ENCODE data around the gene PTCD2. TPM values are rescaled to one million over a fixed set of nuclear protein-coding genes. Genes with fewer than 3 reads are reported as not detected.

The PTCD2 gene
- total and polyA plus RNA-seq, 11 donors = 5.3 to 21.5 (median 13.0) TPM

DNA sequence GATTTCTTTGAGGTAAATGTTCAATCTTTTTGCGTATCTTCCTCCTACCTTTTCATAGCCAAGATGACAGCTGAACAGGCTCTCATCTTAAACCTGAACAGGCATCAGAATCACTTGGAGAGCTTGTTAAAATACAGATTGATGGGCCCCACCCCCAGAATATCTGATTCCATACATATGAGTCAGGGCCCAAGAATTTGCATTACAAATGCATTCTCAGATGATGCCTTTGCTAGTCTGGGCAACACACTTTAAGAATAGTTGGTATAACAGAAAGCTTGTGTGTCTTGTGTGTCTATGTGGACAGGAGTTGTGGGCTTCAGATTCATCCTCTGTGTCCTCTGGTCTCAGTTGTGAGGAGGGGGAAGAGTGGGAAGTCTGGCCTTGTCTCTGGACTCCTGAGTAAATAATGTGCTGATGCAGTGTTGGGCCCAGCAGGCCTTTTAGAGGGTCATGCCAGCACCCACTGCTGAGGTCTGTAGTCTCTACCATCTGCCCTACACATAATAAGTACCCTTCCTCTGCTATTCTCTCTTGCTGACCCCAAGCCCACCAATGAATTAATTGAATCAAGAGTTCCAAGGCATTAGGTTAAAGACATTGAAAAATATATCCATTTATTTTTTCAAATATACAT lies 43.1 kb downstream of the PTCD2 start:
- DNase-seq = no peak
- peaks cover 0 to 25% (median 10%) of the 10 kb centered on the region in 12 donors for H3K4me1 ChIP-seq
- ATAC-seq = no peak
- intact Hi-C loops (cut with DNase I) = loop anchor here in 3 of 10 donors (10.0 kb wide), 2 partner anchors 452 to 462 kb away; partner anchors contain the start of gene TNPO1 (in 1 of the 3)
- no peaks in the 10 kb centered on the region for H3K27me3 ChIP-seq
- peaks cover 0 to 50% (median 35%) of the 10 kb centered on the region in 9 donors for H3K36me3 ChIP-seq
- H3K27ac ChIP-seq = no peak overlapping the region
- TF ChIP-seq POLR2A (IDR thresholded peaks at IDR 0.05) = no peak
- TF ChIP-seq, protein P1, sequence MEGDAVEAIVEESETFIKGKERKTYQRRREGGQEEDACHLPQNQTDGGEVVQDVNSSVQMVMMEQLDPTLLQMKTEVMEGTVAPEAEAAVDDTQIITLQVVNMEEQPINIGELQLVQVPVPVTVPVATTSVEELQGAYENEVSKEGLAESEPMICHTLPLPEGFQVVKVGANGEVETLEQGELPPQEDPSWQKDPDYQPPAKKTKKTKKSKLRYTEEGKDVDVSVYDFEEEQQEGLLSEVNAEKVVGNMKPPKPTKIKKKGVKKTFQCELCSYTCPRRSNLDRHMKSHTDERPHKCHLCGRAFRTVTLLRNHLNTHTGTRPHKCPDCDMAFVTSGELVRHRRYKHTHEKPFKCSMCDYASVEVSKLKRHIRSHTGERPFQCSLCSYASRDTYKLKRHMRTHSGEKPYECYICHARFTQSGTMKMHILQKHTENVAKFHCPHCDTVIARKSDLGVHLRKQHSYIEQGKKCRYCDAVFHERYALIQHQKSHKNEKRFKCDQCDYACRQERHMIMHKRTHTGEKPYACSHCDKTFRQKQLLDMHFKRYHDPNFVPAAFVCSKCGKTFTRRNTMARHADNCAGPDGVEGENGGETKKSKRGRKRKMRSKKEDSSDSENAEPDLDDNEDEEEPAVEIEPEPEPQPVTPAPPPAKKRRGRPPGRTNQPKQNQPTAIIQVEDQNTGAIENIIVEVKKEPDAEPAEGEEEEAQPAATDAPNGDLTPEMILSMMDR (IDR thresholded peaks at IDR 0.05) = no peak
- no peak overlapping the region for H3K4me3 ChIP-seq
- H3K9me3 ChIP-seq = no peaks in the 10 kb centered on the region
- 93 to 97% (median 96%) methylated on average over 1 of the region's 1 CpG for WGBS, 4 donors

DNA sequence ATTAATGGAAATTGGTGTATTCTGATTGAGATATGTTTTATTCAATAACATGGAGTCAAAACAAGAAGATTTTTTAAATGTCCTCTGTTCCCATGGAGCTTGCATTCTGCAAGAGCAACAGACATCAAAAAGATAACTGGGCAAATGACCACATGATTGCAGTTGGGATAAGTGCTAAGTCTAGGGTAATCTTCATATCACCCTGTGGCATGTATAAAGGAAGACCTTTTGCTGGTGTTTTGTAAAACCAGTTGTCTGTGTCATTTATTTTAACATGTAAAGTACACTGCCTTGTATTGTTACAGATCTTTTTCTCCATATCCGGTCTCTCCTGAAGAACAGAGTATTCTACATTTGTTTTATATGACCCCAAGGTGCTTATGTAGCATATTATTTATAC lies 44.0 kb downstream of the PTCD2 start:
- no peak for ATAC-seq
- 94 to 100% (median 95%) methylated on average over 1 of the region's 1 CpG for WGBS, 4 donors
- intact Hi-C loops (cut with DNase I) = loop anchor here in 4 of 10 donors (2.0 to 10.0 kb wide), 3 partner anchors 161 to 461 kb away; partner anchors contain the start of gene TNPO1 (in 1 of the 4)

DNA sequence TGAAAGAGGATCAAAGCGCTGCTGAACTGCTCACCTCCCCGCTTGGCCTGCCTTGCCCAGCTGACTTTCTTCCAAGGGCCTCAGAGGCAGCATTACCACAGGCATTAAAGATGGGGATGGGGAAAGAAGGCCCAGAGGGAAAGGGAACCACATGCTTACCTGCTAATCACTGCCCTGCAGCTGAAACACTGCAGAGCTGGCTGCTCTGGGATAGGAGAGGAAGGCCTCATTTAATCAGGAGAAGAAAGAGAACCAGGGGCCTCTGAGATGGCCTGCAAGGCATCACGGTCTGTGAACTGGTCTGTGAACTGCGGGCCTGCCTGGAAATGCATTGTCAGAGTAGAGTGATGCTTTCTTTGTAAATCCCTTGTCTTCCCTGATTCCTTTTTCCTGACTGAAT lies 44.8 kb downstream of the PTCD2 start:
- ATAC-seq = no peak
- WGBS, 4 donors = 92 to 100% (median 97%) methylated on average over 3 to 4 of the region's 4 CpGs
- Histone ChIP-seq H3K27ac (no peak overlapping the region), H3K27me3 (no peaks in the 10 kb centered on the region), H3K36me3 (peaks cover 0 to 33% (median 18%) of the 10 kb centered on the region in 9 donors), H3K9me3 (no peaks in the 10 kb centered on the region), H3K4me3 (no peak overlapping the region), H3K4me1 (peaks cover 0 to 42% (median 11%) of the 10 kb centered on the region in 12 donors)
- DNase-seq = no peak
- TF ChIP-seq POLR2A (IDR thresholded peaks at IDR 0.05) = no peak
- TF ChIP-seq, protein P1 (IDR thresholded peaks at IDR 0.05) = no peak
- intact Hi-C loops (cut with DNase I) = loop anchor here in 7 of 10 donors (2.0 to 10.0 kb wide), 6 partner anchors 82 to 460 kb away; partner anchors contain the start of gene TNPO1 (in 4 of the 7)

More for the DNA sequence above, 44.0 kb downstream of the PTCD2 start:
- Histone ChIP-seq H3K4me3 (no peak overlapping the region), H3K27ac (no peak overlapping the region), H3K36me3 (peaks cover 0 to 41% (median 26%) of the 10 kb centered on the region in 9 donors), H3K27me3 (no peaks in the 10 kb centered on the region), H3K4me1 (peaks cover 0 to 34% (median 10%) of the 10 kb centered on the region in 12 donors), H3K9me3 (no peaks in the 10 kb centered on the region)
- no peak for DNase-seq
- TF ChIP-seq, protein P1 (IDR thresholded peaks at IDR 0.05) = no peak
- TF ChIP-seq POLR2A (IDR thresholded peaks at IDR 0.05) = no peak

DNA sequence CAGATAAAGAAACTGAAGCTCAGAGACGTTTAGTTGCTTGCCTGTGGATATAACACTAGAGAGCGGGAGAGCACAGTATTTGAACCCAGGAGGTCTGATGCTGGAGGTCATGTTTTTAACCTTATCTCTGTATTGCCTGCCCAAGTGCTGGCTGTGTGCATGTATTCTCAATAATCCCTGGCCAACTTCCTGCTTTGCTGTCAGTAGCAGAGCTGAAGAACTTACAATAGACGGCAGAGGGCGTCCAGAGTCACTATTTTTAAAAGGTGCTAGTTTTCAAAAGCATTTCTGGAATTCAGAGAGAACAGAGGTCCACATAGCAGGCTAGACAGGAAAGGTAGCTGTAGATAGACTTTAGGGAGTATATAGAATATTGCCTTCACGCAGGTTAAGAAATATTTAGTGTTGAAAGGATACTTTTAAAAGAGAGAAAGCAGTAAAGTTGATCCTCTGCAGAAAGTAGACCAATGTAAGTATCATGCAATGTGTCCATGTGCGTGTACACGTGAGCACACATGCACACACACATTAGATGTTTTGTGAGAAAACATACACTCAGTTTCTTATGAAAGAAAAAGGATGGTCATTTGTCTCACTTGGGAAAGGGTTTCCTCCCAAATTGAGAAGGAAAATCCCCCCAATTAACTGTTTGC lies 46.3 kb downstream of the PTCD2 start:
- H3K9me3 ChIP-seq = no peaks in the 10 kb centered on the region
- H3K4me1 ChIP-seq = peaks cover 0 to 44% (median 11%) of the 10 kb centered on the region in 12 donors
- peaks cover 0 to 18% (median 9%) of the 10 kb centered on the region in 9 donors for H3K36me3 ChIP-seq
- TF ChIP-seq, protein P1 (IDR thresholded peaks at IDR 0.05) = peak; percentile 65 to 89 (median 82)
- no peak for TF ChIP-seq POLR2A (IDR thresholded peaks at IDR 0.05)
- ATAC-seq (peak; percentile 78 to 92 (median 91)), DNase-seq (peak in 4 of 5 donors; percentile 68 to 78 (median 75))
- 26 to 33% (median 27%) methylated on average over 7 of the region's 7 CpGs for WGBS, 4 donors
- intact Hi-C loops (cut with DNase I) = loop anchor here (1.0 to 10.0 kb wide), 9 partner anchors 81 to 458 kb away; partner anchors contain the start of gene TNPO1 (in 4 of the 10)
- H3K27ac ChIP-seq = peak overlapping the region in 6 of 12 donors; percentile 15 to 43 (median 25)
- no peak overlapping the region for H3K4me3 ChIP-seq
- no peaks in the 10 kb centered on the region for H3K27me3 ChIP-seq

All from heart left ventricle (tissue), 16 donors.